ENCODE data around the gene COL7A1. TPM values are rescaled to one million over a fixed set of nuclear protein-coding genes. Genes with fewer than 3 reads are reported as not detected.
A peak's percentile ranks its signal among the peaks of the same experiment; 100 is the strongest.

Gene COL7A1
- total RNA-seq, 1 experiment from 2014 or later = 22.9 TPM

GRCh38 chr3:48619541-48620524 is 24.7 kb upstream of the COL7A1 start:
- WGBS (ENCODE audit: extremely low coverage, insufficient read length, low lambda C conversion rate) = no CpG with 5 or more reads among the region's 7 CpGs
- Histone ChIP-seq H3K27ac (ENCODE audit: insufficient read length, low read depth, low read length) (no peak overlapping the region), H2BK12ac (ENCODE audit: insufficient read length, low read depth, low read length) (no peak overlapping the region), H4K20me1 (ENCODE audit: control insufficient read depth, insufficient read depth, insufficient read length) (no peaks in the 10 kb centered on the region), H4K91ac (ENCODE audit: insufficient read length, low read depth, low read length) (no peak overlapping the region), H4K5ac (ENCODE audit: insufficient read length, low read depth, low read length) (no peak overlapping the region), H2AK5ac (ENCODE audit: insufficient read length, low read length) (no peak overlapping the region), H2BK5ac (ENCODE audit: insufficient read length, low read length) (no peak overlapping the region), H3K9ac (ENCODE audit: extremely low read depth, insufficient read length, low read length) (no peak overlapping the region), H2BK20ac (ENCODE audit: low read depth, low read length, poor library complexity, severe bottlenecking) (no peak overlapping the region), H3K14ac (ENCODE audit: insufficient read depth, low read length) (no peak overlapping the region), H3K79me2 (ENCODE audit: insufficient read depth, low read length) (no peaks in the 10 kb centered on the region), H3K4ac (ENCODE audit: low read depth, low read length) (no peak overlapping the region), H2BK120ac (ENCODE audit: low read depth, low read length, poor library complexity, severe bottlenecking) (no peak overlapping the region), H3K9me3 (ENCODE audit: control insufficient read depth, low read depth, low read length) (no peaks in the 10 kb centered on the region), H3K56ac (ENCODE audit: insufficient read length, low read depth, low read length) (no peak overlapping the region), H3T11ph (ENCODE audit: low read length) (no peak overlapping the region), H2BK15ac (ENCODE audit: low read depth, low read length) (no peak overlapping the region), H2AFZ (ENCODE audit: low read length) (no peak overlapping the region), H3K4me1 (ENCODE audit: insufficient read depth, low read length) (no peaks in the 10 kb centered on the region; the same call in 1 of the 2 replicates), H3K4me2 (ENCODE audit: insufficient read depth, insufficient read length, low read length) (no peak overlapping the region), H3K27me3 (ENCODE audit: insufficient read depth, low read length) (no peaks in the 10 kb centered on the region), H4K8ac (replicated peaks; ENCODE audit: insufficient read length, low read depth, low read length) (no peak overlapping the region), H3K23me2 (ENCODE audit: insufficient read length, low read depth, low read length, poor library complexity, severe bottlenecking) (no peaks in the 10 kb centered on the region), H3K18ac (ENCODE audit: insufficient read length, low read depth, low read length) (no peak overlapping the region), H3K79me1 (ENCODE audit: insufficient read depth, low read depth, low read length, poor library complexity, severe bottlenecking) (no peaks in the 10 kb centered on the region), H3K23ac (ENCODE audit: insufficient read length, low read depth, low read length) (no peak overlapping the region)
- H3K9me3 Mint-ChIP-seq = peaks cover 17 to 19% of the 10 kb centered on the region in 2 experiments
- no peak for DNase-seq
- H3K4me1 Mint-ChIP-seq = peaks cover 5 to 8% of the 10 kb centered on the region in 2 experiments
- no peak overlapping the region for H3K27ac Mint-ChIP-seq
- no peak for TF ChIP-seq CTCF (conservative IDR thresholded peaks at IDR 0.05)
- H3K4me3 Mint-ChIP-seq = 0 out of 5 replicates have a peak overlapping the region, but pooled peaks of 1 of the 2 experiments have one; percentile 20
- H3K27me3 Mint-ChIP-seq (ENCODE audit: low read depth) = no peaks in the 10 kb centered on the region
- H3K36me3 Mint-ChIP-seq (ENCODE audit: insufficient read depth in 1 of 3, low read depth in 3 of 3) = peaks cover 20 to 52% (median 41%) of the 10 kb centered on the region in 3 experiments; a peak in 6 of 7 replicates

Measured in H9 (cell line).